Cardiac muscle cell (in vitro differentiated cells and primary cell): Measurements from ENCODE around the gene CCDC30. TPM values are rescaled to one million over a fixed set of nuclear protein-coding genes. Genes with fewer than 3 reads are reported as not detected.

Source experiments
- DNase-seq, 2 donors: peaks; one replicate each; pipeline versions ENCODE4 v3.0.0 to v3.0.0-alpha.2; 2010 to 2017; ENCODE audit warnings: low read depth in 1 of 2, low spot score in 1 of 2
- H3K27ac ChIP-seq: fragments of 200-600 bp; sonication (generic); 2 replicates; pipeline ENCODE4 v1.5.1; 2016
- H3K27me3 ChIP-seq: fragments of 200-600 bp; sonication (generic); 2 replicates; pipeline ENCODE4 v1.6.0; 2016; ENCODE audit warnings: control low read depth
- H3K36me3 ChIP-seq: fragments of 200-600 bp; sonication (generic); 2 replicates; pipeline ENCODE4 v1.5.1; 2016; ENCODE audit warnings: control low read depth
- H3K4me1 ChIP-seq: fragments of 200-600 bp; sonication (generic); 2 replicates; pipeline ENCODE4 v1.8.1; 2017; ENCODE audit warnings: low read depth, mild to moderate bottlenecking, mixed run types
- H3K4me3 ChIP-seq: fragments of 200-600 bp; sonication (generic); 2 replicates; pipeline ENCODE4 v1.5.1; 2016; ENCODE audit warnings: mild to moderate bottlenecking
- H3K9me3 ChIP-seq: fragments of 200-600 bp; sonication (generic); 2 replicates; pipeline ENCODE4 v1.5.1; 2017; ENCODE audit warnings: low read depth, mild to moderate bottlenecking, control low read depth
- polyA plus RNA-seq: library from polyadenylated mRNA; unstranded; fragments of >200 nt; fragmentation: Nextera tagmentation; extraction: Ambion mirVana; gene quantifications from 2 replicates; pipeline ENCODE4 v1.2.1, GENCODE V29; 2016
- total RNA-seq: library from RNA; depleted of rRNA; stranded (reverse); fragments of >200 nt; gene quantifications from 2 replicates; pipeline ENCODE4 v1.2.3, GENCODE V29; 2016
- TF ChIP-seq, protein P1 (sequence below): IDR thresholded peaks from 2 replicates; pipeline ENCODE4 v1.5.1; 2012; ENCODE audit warnings: low read depth, mild to moderate bottlenecking, low read length

The CCDC30 gene
- total and polyA plus RNA-seq, 2 experiments from 2014 or later, result 1.8 to 4.2 TPM

DNA sequence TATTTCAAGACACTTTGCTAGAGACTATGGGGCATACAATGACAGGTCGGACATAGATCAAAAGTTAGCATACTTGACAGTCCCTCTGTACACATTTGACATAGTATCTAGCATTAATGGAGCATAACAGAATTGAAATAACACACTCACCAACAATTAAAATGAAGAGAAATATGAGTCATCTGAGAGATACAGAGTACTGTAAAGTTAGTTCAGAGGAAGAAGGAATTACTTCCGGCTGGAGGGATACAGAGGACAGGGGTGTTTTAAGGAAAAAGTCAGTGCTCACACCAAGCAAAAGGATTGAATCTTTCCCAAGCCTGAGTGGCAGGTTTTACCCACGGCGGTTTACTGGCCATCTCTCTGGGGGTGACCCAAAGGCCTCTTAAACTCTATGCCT is 9.7 kb upstream of the CCDC30 start:
- Histone ChIP-seq H3K27ac (no peak overlapping the region), H3K4me1 (peaks cover 4% of the 10 kb centered on the region), H3K9me3 (no peaks in the 10 kb centered on the region), H3K27me3 (peaks cover 3% of the 10 kb centered on the region), H3K36me3 (no peaks in the 10 kb centered on the region), H3K4me3 (no peak overlapping the region)
- no peak for DNase-seq
- TF ChIP-seq, protein P1, sequence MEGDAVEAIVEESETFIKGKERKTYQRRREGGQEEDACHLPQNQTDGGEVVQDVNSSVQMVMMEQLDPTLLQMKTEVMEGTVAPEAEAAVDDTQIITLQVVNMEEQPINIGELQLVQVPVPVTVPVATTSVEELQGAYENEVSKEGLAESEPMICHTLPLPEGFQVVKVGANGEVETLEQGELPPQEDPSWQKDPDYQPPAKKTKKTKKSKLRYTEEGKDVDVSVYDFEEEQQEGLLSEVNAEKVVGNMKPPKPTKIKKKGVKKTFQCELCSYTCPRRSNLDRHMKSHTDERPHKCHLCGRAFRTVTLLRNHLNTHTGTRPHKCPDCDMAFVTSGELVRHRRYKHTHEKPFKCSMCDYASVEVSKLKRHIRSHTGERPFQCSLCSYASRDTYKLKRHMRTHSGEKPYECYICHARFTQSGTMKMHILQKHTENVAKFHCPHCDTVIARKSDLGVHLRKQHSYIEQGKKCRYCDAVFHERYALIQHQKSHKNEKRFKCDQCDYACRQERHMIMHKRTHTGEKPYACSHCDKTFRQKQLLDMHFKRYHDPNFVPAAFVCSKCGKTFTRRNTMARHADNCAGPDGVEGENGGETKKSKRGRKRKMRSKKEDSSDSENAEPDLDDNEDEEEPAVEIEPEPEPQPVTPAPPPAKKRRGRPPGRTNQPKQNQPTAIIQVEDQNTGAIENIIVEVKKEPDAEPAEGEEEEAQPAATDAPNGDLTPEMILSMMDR, result no peak

GRCh38 chr1:42454403-42454802 is 8.7 kb upstream of the CCDC30 start:
- Histone ChIP-seq H3K4me1 (peaks cover 4% of the 10 kb centered on the region), H3K27me3 (peaks cover 3% of the 10 kb centered on the region), H3K27ac (no peak overlapping the region), H3K36me3 (no peaks in the 10 kb centered on the region), H3K9me3 (no peaks in the 10 kb centered on the region), H3K4me3 (no peak overlapping the region)
- no peak for DNase-seq
- TF ChIP-seq, protein P1, result no peak

GRCh38 chr1:42456010-42456753 is 6.9 kb upstream of the CCDC30 start, which contains the start of the genes PPCS and ZMYND12:
PPCS (plus strand) TSS chr1:42456543; CDS start chr1:42456566, 23 bp downstream.
ZMYND12 (minus strand) TSS chr1:42456022; CDS start chr1:42455997, 25 bp downstream.
- TF ChIP-seq, protein P1, result no peak
- peak; percentile 85 to 90 for DNase-seq
- H3K4me3 ChIP-seq, result peak within 1 kb of the TSS; percentile 45
- H3K36me3 ChIP-seq, result no peaks in the 10 kb centered on the region
- H3K9me3 ChIP-seq, result no peaks in the 10 kb centered on the region
- H3K27me3 ChIP-seq, result peaks cover 3% of the 10 kb centered on the region
- peaks cover 4% of the 10 kb centered on the region for H3K4me1 ChIP-seq
- H3K27ac ChIP-seq, result peak within 1 kb of the TSS; percentile 82

DNA sequence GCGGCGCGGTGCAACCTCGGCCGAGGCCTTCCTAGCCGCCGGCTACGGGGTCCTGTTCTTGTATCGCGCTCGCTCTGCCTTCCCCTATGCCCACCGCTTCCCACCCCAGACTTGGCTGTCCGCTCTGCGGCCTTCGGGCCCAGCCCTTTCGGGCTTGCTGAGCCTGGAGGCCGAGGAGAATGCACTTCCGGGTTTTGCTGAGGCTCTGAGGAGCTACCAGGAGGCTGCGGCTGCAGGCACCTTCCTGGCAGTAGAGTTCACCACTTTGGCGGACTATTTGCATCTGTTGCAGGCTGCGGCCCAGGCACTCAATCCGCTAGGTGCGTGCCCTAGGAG is 6.4 kb upstream of the CCDC30 start:
- Histone ChIP-seq H3K36me3 (no peaks in the 10 kb centered on the region), H3K4me3 (peak overlapping the region; percentile 45), H3K4me1 (peaks cover 4% of the 10 kb centered on the region), H3K27ac (peak overlapping the region; percentile 82), H3K9me3 (no peaks in the 10 kb centered on the region), H3K27me3 (peaks cover 3% of the 10 kb centered on the region)
- peak in 1 of 2 donors; percentile 63 for DNase-seq
- TF ChIP-seq, protein P1, result no peak

DNA sequence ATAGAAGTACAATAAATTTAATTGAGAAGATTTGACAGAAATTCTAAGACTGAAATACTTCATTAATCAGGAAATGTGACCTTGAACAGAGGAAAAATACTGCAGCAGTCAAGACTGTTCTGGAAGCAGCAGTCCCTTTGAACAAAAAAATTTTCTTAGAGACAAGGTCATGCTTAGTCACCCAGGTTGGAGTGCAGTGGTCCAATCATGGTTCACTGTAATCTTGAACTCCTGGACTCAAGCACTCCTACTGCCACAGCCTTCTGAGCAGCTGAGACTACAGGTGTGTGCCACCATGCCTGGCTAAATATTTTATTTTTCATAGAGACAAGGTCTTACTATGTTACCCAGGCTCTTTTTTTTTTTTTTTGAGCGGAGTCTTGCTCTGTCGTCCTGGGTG is 1.9 kb upstream of the CCDC30 start:
- DNase-seq, result no peak
- no peaks in the 10 kb centered on the region for H3K27me3 ChIP-seq
- H3K4me3 ChIP-seq, result no peak overlapping the region
- peaks cover 17% of the 10 kb centered on the region for H3K4me1 ChIP-seq
- no peaks in the 10 kb centered on the region for H3K36me3 ChIP-seq
- H3K9me3 ChIP-seq, result no peaks in the 10 kb centered on the region
- H3K27ac ChIP-seq, result no peak overlapping the region
- TF ChIP-seq, protein P1, result no peak
